K562 (cell line): ENCODE data around the gene CXCR5. TPM values are rescaled to one million over a fixed set of nuclear protein-coding genes. Genes with fewer than 3 reads are reported as not detected.

Experiments used
- BRD4 ChIP-seq: fragments of 200-600 bp; sonication (generic); IDR thresholded peaks from 2 replicates; pipeline ENCODE4 v1.6.1; 2017; ENCODE audit warnings: inconsistent platforms
- CBX3 ChIP-seq, 2 experiments: IDR thresholded peaks; 1 replicate in 1 of 2; 2 replicates in 1 of 2; pipeline ENCODE4 v1.6.1; 2012; ENCODE audit warnings: inconsistent platforms in 2 of 2, low read length in 2 of 2, borderline replicate concordance in 1 of 2, control low read depth in 1 of 2
- CHD4 ChIP-seq: fragments of 200-600 bp; sonication (generic); IDR thresholded peaks from 3 replicates; pipeline ENCODE4 v1.6.1; 2012; ENCODE audit warnings: low read depth, mild to moderate bottlenecking, mixed read lengths, low read length, inconsistent platforms; ENCODE audit not compliant: insufficient read depth, insufficient replicate concordance, poor library complexity, severe bottlenecking
- DPF2 ChIP-seq: fragments of 450-650 bp; IDR thresholded peaks from 2 replicates; pipeline ENCODE4 v1.6.1; 2016
- ERF ChIP-seq: fragments of 450-650 bp; formaldehyde crosslinking; IDR thresholded peaks from 2 replicates; pipeline ENCODE4 v1.4.0; 2020; ENCODE audit warnings: mild to moderate bottlenecking, mixed read lengths
- ESRRA ChIP-seq: fragments of 450-650 bp; IDR thresholded peaks from 2 replicates; pipeline ENCODE4 v1.6.1; 2014; ENCODE audit warnings: low read depth, mild to moderate bottlenecking, moderate library complexity, borderline replicate concordance
- FOSL1 ChIP-seq: fragments of 200-800 bp; sonication (Bioruptor generic); conservative IDR thresholded peaks from 2 replicates; pipeline ENCODE4 v1.6.1; 2016; ENCODE audit warnings: missing genetic modification characterization, missing compliant biosample characterization
- KAT2B ChIP-seq: IDR thresholded peaks from one replicate; pipeline ENCODE4 v1.6.1; 2012; ENCODE audit warnings: low read depth, mild to moderate bottlenecking, control low read depth, inconsistent platforms, low read length, moderate library complexity
- LEF1 ChIP-seq: fragments of 450-650 bp; IDR thresholded peaks from 2 replicates; pipeline ENCODE4 v1.6.1; 2016; ENCODE audit warnings: mild to moderate bottlenecking
- MTA3 ChIP-seq: fragments of 450-650 bp; formaldehyde crosslinking; IDR thresholded peaks from 2 replicates; pipeline ENCODE4 v1.6.1; 2017; ENCODE audit warnings: mild to moderate bottlenecking, borderline replicate concordance
- NELFE ChIP-seq: IDR thresholded peaks from 2 replicates; pipeline ENCODE4 v1.6.1; 2011; ENCODE audit warnings: mild to moderate bottlenecking; ENCODE audit not compliant: insufficient read depth, insufficient read length
- NR4A1 ChIP-seq, 2 experiments: fragments of 250-450 bp in 1 of 2; fragments of 450-650 bp in 1 of 2; sonication (Bioruptor Pico) in 1 of 2; IDR thresholded peaks; 2 replicates each; pipeline versions ENCODE4 v1.4.0 to v1.6.1; 2016 to 2020; ENCODE audit warnings: mild to moderate bottlenecking in 2 of 2, missing compliant biosample characterization in 1 of 2, missing genetic modification characterization in 1 of 2, moderate library complexity in 1 of 2
- PCBP1 ChIP-seq: fragments of 200-400 bp; formaldehyde crosslinking; IDR thresholded peaks from 2 replicates; pipeline ENCODE4 v1.6.1; 2018; ENCODE audit warnings: mild to moderate bottlenecking, low read depth, low read length; ENCODE audit not compliant: poor library complexity, severe bottlenecking
- POLR2A ChIP-seq: fragments of 450-650 bp; conservative IDR thresholded peaks from 2 replicates; pipeline ENCODE4 v1.6.1; 2016
- RCOR1 ChIP-seq, 2 experiments: IDR thresholded peaks; 2 replicates each; pipeline ENCODE4 v1.6.1; 2012; ENCODE audit warnings: low read depth in 2 of 2, low read length in 2 of 2, borderline replicate concordance in 1 of 2, improper control_type of control experiment in 1 of 2
- SUPT5H ChIP-seq: fragments of 450-650 bp; IDR thresholded peaks from 2 replicates; pipeline ENCODE4 v1.6.1; 2016
- TARDBP ChIP-seq: fragments of 450-650 bp; IDR thresholded peaks from 2 replicates; pipeline ENCODE4 v1.6.1; 2016
- TEAD1 ChIP-seq, 2 experiments: fragments of 450-650 bp in 1 of 2; sonication (generic) in 1 of 2; formaldehyde crosslinking; IDR thresholded peaks; 2 replicates each; pipeline versions ENCODE4 v1.4.0 to v1.8.0; 2020 to 2022; ENCODE audit warnings: mild to moderate bottlenecking in 2 of 2, missing genetic modification reagents in 1 of 2
- ZNF551 ChIP-seq: fragments of 250-450 bp; sonication (Bioruptor Pico); IDR thresholded peaks from 2 replicates; pipeline ENCODE4 v1.5.0; 2021; ENCODE audit warnings: mild to moderate bottlenecking, moderate library complexity
- ZNF699 ChIP-seq: fragments of 250-450 bp; sonication (Bioruptor Pico); IDR thresholded peaks from 2 replicates; pipeline ENCODE4 v1.8.0; 2021; ENCODE audit warnings: mild to moderate bottlenecking, moderate library complexity; ENCODE audit not compliant: insufficient replicate concordance
- polyA plus RNA-seq, 8 experiments: library from polyadenylated mRNA; depleted of rRNA in 4 of 8; stranded (reverse) in 5 of 8; unstranded in 3 of 8; fragments of >200 nt; fragmentation: Nextera tagmentation in 2 of 8; fragmentation: Illumina TruSeq in 1 of 8; extraction: Ambion mirVana in 2 of 8; extraction: Trizol in 1 of 8; gene quantifications; 2 replicates each; pipeline versions ENCODE4 v1.2.1 to v1.2.3, GENCODE V29; 2011 to 2014; ENCODE audit warnings: inconsistent platforms in 1 of 8, missing spikeins in 1 of 8
- total RNA-seq, 7 experiments: library from RNA; depleted of rRNA in 6 of 7; stranded (reverse); fragments of >200 nt in 6 of 7; fragmentation: Illumina TruSeq in 2 of 7; extraction: Trizol in 2 of 7; gene quantifications; 2 replicates each; pipeline versions ENCODE4 v1.2.1 to v1.2.3, GENCODE V29; 2011 to 2021; ENCODE audit warnings: low replicate concordance in 1 of 7
- TF ChIP-seq, protein P1 (sequence below), 2 experiments: fragments of 450-650 bp; conservative IDR thresholded peaks; 2 replicates each; pipeline ENCODE4 v1.6.1; 2017; ENCODE audit warnings: mild to moderate bottlenecking in 2 of 2, moderate library complexity in 2 of 2
- TF ChIP-seq, protein P2 (sequence below): IDR thresholded peaks from 2 replicates; pipeline ENCODE4 v1.6.1; 2011; ENCODE audit warnings: borderline replicate concordance, low read depth, mild to moderate bottlenecking, moderate library complexity, low read length; ENCODE audit not compliant: insufficient read depth, poor library complexity, severe bottlenecking
- TF ChIP-seq, protein P3 (sequence below): sonication (generic); formaldehyde crosslinking; IDR thresholded peaks from 2 replicates; pipeline ENCODE4 v1.8.0; 2022; ENCODE audit warnings: mild to moderate bottlenecking, low read depth, missing genetic modification reagents

Gene CXCR5
- total and polyA plus RNA-seq, 9 of the 15 experiments (the other 6 are each of a cell fraction or from before 2014, with no cell fraction given): 0.03 to 0.06 TPM; not detected in 7

DNA sequence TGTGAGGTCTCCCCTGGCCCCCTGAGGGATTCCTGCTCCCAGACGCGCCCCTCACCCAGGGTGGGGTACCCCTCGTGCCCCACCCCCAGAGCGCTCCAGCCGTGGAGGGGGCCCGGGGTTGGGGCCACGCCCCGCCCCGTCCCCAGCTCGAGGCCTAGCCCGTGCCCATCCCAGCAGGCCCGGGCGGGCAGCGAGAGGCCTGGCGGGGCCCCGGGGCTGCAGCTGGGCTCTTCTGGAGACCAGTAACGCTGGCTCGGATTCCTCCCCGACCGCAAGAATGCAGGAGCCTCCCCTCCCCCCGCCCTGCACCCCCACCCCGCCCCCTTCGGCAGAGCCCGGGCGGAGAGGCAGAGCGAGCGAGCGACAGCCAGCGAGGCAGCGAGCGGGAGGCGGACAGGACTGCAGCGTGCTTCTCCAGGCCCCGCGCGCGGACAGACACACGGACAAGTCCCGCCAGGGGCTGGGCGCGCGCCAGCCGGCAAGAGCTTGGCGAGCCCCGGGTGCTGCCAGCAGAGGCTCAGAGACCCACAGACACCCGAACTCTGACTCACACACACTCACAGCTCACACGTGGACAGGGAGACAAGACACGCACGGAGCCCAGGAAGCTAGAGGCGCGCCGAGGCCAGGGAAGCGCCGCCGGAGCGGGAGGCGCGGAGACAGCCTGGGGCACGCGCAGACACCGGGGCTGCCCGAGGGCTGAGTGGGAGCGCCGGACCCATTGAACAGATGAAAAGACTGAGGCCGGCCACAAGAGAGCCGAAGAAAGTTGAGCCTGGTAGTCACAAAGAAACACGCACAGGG, 26.8 kb downstream of the CXCR5 start (continued):
- TF ChIP-seq, protein P1, sequence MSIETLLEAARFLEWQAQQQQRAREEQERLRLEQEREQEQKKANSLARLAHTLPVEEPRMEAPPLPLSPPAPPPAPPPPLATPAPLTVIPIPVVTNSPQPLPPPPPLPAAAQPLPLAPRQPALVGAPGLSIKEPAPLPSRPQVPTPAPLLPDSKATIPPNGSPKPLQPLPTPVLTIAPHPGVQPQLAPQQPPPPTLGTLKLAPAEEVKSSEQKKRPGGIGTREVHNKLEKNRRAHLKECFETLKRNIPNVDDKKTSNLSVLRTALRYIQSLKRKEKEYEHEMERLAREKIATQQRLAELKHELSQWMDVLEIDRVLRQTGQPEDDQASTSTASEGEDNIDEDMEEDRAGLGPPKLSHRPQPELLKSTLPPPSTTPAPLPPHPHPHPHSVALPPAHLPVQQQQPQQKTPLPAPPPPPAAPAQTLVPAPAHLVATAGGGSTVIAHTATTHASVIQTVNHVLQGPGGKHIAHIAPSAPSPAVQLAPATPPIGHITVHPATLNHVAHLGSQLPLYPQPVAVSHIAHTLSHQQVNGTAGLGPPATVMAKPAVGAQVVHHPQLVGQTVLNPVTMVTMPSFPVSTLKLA (conservative IDR thresholded peaks at IDR 0.05): peak; percentile 58 to 79
- no peak for TF ChIP-seq KAT2B
- TF ChIP-seq NR4A1 (CRISPR knock-in tag; IDR thresholded peaks at IDR 0.05): no peak
- 0 out of 2 replicates have a peak, but pooled peaks have one; percentile 34 for TF ChIP-seq NR4A1 (tag; IDR thresholded peaks at IDR 0.05)
- TF ChIP-seq NELFE: no peak
- peak; percentile 64; the same call in 1 of the 2 replicates for TF ChIP-seq MTA3
- TF ChIP-seq BRD4: 0 out of 2 replicates have a peak, but pooled peaks have one; percentile 47
- TF ChIP-seq ESRRA: 0 out of 2 replicates have a peak, but pooled peaks have one; percentile 15
- TF ChIP-seq LEF1: no peak
- TF ChIP-seq DPF2: peak; percentile 38; the same call in 1 of the 2 replicates
- TF ChIP-seq ZNF699 (CRISPR knock-in tag): no peak
- 0 out of 2 replicates have a peak, but pooled peaks have one; percentile 38 for TF ChIP-seq ERF
- TF ChIP-seq CHD4: peak; percentile 69
- peak in 1 of 2 experiments; percentile 65; a peak in 1 of 3 replicates for TF ChIP-seq CBX3 (IDR thresholded peaks at IDR 0.05; ENCODE audit: borderline replicate concordance in 1 of 2, low read length in 2 of 2)
- TF ChIP-seq, protein P2, sequence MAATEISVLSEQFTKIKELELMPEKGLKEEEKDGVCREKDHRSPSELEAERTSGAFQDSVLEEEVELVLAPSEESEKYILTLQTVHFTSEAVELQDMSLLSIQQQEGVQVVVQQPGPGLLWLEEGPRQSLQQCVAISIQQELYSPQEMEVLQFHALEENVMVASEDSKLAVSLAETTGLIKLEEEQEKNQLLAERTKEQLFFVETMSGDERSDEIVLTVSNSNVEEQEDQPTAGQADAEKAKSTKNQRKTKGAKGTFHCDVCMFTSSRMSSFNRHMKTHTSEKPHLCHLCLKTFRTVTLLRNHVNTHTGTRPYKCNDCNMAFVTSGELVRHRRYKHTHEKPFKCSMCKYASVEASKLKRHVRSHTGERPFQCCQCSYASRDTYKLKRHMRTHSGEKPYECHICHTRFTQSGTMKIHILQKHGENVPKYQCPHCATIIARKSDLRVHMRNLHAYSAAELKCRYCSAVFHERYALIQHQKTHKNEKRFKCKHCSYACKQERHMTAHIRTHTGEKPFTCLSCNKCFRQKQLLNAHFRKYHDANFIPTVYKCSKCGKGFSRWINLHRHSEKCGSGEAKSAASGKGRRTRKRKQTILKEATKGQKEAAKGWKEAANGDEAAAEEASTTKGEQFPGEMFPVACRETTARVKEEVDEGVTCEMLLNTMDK: no peak
- peak in 1 of 2 experiments; percentile 40; a peak in 1 of 4 replicates for TF ChIP-seq TEAD1 (CRISPR knock-in tag; IDR thresholded peaks at IDR 0.05)
- peak; percentile 53; the same call in 1 of the 2 replicates for TF ChIP-seq POLR2A
- 0 out of 2 replicates have a peak, but pooled peaks have one; percentile 38 for TF ChIP-seq SUPT5H
- TF ChIP-seq ZNF551 (CRISPR knock-in tag): no peak
- TF ChIP-seq PCBP1: peak; percentile 67
- 0 out of 2 replicates have a peak, but pooled peaks have one; percentile 22 for TF ChIP-seq TARDBP
- TF ChIP-seq FOSL1 (tag): peak; percentile 73
- peak in 1 of 2 experiments; percentile 83; a peak in 2 of 4 replicates for TF ChIP-seq RCOR1 (IDR thresholded peaks at IDR 0.05; ENCODE audit: borderline replicate concordance in 1 of 2, low read depth in 2 of 2, low read length in 2 of 2)
- TF ChIP-seq, protein P3, sequence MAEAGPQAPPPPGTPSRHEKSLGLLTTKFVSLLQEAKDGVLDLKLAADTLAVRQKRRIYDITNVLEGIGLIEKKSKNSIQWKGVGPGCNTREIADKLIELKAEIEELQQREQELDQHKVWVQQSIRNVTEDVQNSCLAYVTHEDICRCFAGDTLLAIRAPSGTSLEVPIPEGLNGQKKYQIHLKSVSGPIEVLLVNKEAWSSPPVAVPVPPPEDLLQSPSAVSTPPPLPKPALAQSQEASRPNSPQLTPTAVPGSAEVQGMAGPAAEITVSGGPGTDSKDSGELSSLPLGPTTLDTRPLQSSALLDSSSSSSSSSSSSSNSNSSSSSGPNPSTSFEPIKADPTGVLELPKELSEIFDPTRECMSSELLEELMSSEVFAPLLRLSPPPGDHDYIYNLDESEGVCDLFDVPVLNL (CRISPR knock-in tag): peak; percentile 39; the same call in 1 of the 2 replicates
